ENCODE measurements around the gene CACNA1E.

The CACNA1E gene

DNA sequence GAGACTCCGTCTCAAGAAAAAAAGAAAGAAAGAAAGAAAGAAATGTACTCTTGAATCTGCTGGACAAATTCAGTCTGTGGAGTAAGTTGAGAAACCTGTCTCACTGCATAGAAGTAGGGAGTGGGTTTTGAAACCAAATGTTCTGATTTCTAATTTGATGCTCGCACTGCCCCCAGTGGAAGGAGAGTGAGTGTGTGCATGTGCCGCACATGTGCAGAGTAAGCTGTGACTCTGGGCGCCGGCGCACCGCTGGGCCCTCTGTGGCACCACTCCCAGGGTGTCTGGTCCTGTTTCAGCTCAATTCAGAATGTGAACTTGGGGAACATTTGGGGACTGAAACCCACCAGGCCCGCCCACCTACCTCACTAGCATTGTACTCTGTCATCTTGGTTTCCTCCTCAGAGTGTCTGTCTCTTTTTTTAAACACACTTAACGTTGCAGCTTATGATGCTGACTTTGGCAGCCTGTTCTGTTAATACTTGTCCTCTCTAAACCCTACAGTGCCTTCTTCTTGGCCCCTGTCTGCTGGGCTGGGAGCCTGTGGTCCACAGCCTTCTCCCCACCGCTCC lies 104.6 kb downstream of the CACNA1E start:
- no peak for DNase-seq (ENCODE audit: low read depth)

DNA sequence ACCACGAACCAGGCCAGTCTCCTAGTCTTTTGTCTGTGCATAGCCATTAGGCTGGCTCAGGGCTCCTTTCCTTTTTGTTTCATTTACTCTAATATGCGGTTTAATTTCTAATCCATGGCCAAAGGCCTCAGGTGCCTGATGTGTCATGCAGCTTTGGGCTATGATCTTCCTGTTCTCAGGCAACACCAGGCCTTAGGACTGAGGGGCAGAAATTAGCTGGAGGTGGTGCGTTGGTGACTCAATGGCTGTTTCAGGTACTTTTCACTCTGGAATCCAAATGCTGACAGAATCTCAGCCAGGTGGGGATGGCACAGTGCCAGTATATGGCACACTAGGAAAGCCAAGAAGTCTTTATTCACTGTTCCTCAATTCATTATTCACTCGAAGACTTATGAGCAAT lies 105.3 kb downstream of the CACNA1E start:
- DNase-seq (ENCODE audit: low read depth), result no peak

DNA sequence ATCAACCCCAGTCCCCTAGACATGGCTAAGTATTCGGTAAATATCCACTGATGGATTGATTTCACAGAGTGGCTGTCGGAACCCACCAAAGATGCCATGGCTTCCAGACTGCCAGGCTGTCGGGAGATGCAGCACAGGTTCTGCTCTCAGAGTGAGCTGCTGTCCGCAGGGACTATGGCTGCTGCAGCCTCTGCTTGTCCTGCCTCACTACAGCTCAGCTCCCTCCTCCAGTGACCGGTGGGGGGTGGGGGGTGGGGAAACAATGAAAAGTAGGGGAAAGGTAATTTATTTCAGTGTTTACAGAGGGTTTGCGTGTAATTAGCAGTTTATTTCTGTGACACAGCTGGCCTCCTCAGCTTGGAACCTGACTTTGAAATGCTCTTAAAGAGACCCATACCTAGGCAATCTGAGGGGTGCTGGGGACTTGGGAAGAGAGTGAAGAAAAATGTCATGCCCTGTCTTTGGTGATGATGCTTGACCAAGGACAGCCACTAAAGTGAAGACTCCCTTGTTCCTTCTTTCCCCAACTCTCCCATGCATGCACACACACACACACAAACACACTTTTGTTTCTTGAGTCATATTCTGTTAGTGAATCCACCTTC lies 109.0 kb downstream of the CACNA1E start:
- no peak for DNase-seq (ENCODE audit: low read depth)

DNA sequence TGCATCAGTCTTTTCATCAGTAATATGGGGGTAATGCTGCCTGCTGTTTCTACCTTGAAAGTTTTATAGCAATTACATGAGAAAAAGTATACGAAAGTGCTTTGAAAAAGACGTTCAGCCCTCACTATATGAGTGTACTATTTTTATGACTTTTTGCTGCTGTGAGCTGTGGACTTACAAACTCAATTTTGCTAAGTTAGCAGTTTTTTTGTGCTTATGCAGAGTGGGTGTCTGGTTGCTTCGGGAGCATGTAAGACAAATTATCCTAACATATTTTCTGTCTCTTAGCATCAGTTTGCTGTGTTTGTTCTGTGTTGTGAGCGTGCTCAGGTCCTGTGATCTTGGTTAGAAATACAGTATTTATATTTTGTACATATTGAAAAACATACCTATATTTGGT lies 109.7 kb downstream of the CACNA1E start:
- no peak for DNase-seq (ENCODE audit: low read depth)

DNA sequence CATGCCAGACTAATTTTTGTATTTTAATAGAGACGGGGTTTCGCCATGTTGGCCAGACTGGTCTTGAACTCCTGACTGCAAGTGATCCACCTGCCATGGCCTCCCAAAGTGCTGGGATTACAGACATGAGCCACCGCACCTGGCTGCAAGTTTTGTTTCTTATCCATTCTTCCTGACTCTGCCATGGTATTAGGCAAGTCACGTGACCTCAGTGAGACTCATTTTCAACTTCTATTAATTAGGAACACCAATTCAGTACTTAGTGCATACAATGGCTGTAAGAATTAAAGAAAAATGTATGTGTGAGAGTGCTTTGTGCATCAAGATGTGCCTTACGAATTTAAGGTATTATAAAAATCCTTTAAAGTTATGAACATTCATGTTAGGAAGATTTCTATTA lies 111.2 kb downstream of the CACNA1E start:
- DNase-seq (ENCODE audit: low read depth), result no peak

DNA sequence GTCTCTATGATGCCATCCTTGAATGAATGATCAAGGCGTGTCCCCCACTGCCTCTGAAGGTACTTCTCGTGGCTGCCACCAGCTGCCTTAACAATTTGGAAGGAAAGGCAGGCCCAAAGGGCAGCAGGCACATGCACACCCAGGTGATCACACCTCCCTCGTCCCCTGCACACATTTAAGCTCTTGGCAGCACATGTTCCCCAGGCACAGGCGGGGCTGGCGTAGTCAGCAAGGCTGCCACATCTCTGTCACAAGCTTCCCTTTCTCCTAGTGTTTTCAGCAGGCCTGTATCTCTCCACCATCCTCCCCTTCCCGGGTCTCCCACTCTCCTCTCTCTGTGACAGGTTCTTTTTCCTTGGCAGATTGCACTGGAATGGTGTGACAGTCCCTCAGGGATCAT lies 111.9 kb downstream of the CACNA1E start:
- DNase-seq (ENCODE audit: low read depth), result no peak

DNA sequence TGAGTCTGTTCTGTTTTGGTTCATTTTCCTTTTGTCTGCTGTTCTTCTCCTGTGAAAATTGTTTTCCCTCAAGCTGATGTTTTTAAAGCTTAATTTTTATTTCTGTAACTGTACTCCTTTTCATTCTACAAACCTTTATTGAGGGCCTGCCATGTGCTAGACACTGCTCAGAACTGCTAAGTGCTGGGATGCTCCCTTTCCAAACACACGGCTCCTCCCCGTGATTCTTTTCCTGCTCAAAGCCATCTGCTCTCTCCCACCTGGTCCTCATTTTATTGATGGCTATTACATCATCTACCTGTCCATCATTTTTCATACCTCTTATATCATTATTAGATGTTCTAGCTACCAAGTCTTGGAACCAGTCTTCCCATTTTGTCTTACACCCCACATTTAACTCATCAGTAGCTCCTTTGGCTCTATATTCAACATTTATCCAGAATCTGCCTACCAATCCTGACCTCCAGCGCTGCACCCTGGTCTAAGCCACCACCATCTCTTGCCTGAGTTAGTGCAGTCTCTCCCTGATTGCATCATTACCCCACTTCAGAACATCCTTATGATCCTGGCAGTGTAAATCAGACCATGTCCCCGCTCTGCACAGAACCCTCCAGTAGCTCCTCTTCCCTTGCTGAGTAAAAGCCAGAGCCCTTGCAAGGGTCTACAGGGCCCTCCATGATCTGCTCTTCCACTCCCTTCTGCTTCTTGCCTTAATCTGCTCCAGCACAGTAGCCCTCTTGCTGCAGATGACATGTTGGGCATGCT lies 118.1 kb downstream of the CACNA1E start:
- DNase-seq (ENCODE audit: low read depth), result no peak

DNA sequence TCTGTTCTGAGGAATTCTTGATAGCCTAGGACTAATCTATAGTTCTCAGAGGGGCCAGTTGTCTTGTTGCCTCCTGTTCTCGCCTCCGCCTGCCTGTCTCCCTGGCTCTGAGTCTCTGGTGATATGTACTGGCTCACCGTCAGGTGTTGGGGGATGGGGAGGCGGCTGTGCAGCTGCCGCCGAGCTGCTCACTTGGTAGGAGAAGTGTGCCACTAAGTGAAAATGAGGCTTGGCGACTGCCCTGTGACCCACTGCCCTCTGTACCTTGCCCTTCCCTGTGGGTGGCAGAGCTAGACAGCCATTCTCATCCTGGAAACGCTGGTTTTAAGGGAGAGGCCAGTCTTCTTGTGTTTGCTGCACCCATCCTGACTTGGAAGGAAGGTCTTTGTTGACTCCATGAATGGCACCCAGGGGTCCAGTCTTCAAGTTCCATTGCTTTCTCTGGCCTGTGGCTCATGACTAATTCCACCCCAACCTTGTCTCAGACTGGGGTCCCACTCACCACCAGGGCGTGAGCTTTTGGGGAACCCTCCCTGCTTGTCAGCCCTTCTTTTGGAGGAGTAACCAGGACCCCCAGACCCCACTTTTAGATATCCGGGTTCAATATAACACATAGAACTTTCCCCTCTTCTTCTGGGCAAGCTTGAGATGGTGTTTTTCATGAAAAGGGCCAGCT lies 120.6 kb downstream of the CACNA1E start:
- DNase-seq (ENCODE audit: low read depth), result no peak

DNA sequence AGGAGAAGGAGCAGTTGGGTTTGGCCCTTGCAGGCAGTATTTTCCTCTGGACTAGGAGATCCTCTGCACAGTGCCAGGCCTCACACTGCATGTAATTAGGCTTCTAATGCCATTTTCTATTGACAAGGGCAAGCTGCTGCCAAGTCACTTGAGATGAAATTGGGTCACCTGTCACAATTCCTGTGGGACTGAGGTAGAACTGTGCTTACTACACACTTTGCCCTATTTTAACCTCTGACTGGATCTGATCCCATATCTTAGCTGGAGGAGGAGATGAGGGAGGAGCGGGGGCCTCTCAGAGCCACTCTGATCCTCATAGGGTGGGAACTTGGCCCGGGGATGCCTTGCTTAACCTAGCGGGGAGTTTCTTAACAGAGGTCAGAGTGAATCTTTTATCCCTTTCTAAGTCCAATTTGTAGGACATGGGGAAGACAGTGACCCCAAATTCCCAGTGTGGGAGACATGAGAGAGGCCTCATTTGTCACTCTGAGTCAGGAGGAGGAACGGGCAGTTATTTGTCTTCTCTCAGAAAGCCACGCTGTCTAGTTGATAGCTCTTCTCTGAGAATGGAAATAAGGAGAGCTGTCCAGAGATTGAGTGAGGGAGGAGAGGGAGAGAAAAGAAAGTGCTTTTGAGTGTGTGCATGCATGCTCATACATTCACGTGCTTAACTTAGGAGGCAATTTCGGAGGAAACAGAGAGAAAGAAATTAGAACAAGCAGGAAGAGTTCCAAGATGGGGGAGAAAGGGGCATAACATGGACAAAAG lies 121.3 kb downstream of the CACNA1E start:
- no peak for DNase-seq (ENCODE audit: low read depth)

DNA sequence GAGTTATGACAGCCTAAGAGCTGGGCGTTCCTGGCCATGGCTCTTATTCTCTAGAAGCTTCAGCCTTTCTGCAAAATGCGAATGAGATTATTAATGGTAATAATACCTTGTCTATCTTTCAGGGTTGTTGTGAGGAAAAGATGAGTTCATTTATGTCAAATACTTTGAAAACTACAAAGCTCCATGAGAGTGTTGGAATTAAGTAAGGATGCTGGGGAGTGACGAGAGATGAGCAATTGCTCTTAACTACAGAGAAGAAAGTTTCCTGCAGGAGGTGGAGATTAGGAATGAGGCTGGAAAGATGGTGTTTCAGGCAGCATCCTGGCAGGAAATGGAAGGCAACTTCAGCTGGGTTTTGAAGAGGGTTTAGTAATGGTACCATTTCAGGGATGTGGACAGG lies 124.2 kb downstream of the CACNA1E start:
- no peak for DNase-seq (ENCODE audit: low read depth)

DNA sequence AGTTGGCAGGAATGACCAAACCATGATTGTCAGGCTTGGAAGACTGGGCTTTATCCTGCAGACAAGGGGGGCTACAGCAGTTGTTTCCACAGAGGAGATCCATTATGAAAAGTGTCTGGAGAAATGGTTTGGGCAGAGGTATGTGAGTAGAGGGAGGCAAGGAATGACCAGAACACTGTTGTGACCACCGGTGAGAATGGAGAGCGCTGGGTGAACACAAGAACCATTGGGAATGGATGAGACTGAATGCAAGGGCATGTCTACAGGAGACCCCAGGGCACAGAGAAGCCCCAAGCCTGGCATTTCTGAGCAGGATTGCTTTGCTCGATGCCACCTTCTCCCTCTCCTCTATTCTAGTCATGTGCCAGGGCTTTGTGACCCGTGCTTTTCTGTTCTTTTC lies 125.1 kb downstream of the CACNA1E start:
- DNase-seq (ENCODE audit: low read depth), result no peak

DNA sequence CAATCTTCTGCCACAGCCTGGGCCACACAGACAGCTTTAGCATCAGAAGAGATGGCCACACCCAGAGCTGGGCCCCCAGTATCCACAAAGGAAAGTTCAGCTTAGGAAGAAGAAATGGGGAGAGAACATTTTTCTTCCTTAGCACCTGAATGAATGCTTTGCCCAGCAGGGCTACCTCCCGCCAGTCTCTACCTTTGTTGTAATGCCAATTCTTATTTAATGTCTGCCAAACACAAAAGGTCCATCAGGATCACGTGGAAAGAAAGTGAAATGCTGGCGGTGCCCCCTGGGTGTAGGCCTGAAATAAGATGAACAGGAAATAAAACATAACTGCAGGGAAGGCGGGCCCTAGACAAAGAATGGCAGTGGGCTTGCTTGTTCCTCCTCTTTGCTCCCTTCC lies 125.6 kb downstream of the CACNA1E start:
- DNase-seq (ENCODE audit: low read depth), result no peak

DNA sequence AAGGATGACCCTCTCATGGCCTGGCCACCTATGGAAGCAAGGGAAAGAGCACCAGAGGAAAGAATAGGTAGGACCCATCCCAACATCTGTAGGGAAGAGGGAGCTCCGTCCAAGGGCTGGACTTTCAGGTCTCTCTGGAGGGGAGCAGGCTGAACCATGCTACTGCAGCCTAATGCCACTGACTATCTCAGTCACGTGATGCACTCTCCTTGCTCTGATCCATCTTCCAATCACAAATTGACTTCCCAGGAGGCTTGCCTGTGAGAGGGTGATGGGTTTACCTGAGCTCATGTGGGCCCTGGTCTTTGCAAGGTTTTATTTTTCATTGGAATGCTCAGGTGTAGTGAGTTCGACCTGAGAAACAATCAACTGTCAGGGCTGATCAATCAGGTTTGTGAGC lies 128.8 kb downstream of the CACNA1E start:
- DNase-seq (ENCODE audit: low read depth), result no peak

DNA sequence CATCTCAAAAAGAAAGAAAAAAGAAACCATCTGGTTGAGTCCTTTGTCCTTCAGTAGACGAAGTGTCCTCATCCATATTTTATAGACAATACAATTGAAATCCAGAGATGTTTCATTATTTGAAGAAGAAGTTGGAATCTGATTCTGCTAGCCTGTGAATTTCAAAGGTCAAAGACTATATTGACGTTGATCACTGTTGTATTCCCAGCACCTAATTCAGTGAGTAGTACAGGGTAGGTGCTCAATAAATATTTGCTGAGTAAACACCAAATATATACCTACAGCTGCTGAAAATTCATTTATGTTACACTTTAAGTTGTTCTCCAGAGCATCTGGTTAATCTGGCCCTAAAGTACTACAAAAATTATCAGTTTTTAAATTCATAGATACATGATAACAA lies 135.2 kb downstream of the CACNA1E start:
- no peak for DNase-seq (ENCODE audit: low read depth)

DNA sequence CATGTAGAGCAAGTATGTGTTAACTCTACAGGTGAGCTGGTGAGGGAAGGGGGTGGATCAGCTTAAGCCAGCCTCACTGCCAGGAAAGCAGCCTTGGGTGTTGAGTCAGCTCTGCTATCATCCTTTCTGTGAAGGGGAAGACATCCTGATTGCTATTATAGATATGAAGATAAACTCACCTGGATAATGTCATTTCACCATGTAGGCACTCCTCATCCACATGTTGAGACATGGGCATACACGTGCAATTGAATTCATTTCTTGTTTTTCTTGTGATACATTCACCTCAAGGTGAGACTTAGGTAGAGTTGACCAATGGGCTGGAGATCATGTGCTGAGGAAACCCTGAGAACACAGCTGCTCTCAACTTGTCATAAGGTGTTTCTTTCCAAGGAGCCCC lies 136.9 kb downstream of the CACNA1E start:
- no peak for DNase-seq (ENCODE audit: low read depth)

DNA sequence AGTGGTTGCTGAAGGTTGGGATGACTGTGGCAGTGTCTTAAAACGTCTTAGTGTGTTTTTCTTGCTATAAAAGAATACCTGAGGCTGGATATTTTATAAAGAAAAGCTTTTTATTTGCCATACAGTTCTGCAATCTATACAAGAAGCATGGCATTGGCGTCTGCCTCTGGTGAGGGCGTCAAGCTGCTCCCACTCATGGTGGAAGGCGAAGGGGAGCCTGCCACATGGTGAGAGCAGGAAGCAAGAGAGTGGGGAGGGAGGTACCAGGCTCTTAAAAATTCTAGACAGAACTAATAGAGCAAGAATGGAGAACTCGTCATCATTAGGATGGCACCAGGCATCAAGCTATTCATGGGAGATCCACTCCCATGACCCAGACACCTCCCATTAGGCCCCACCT lies 140.5 kb downstream of the CACNA1E start:
- no peak for DNase-seq (ENCODE audit: low read depth)

DNA sequence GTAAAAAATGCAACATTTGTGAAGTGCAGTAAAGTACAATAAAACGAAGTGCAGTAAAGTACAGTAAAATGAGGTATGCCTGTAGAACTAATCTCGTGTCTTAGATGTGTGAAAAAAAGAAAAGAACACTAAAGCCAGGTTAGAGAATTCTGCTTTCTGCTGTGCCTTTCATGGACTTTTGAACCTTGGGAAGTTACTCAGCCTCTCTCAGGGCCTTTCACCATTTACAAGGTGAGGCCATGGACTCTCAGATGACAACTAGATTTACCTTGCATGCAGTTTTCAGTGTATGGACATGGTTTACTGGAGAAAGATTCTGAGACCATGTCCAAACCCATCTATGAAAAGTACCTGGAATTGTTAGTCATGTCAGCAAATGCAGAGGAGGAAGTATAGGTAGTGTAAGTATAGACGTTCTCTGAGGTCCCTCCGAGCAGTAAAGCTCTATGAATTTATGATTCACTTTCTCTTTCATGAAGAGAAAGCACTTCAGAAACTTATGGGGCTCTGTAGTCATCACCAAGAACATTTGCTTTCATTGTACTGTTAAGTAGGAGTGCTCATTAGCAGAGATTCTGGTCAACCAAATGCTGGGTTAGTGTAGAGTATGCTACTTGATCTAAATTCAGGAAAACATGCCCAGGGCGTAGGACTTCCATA lies 143.1 kb downstream of the CACNA1E start:
- no peak for DNase-seq (ENCODE audit: low read depth)

DNA sequence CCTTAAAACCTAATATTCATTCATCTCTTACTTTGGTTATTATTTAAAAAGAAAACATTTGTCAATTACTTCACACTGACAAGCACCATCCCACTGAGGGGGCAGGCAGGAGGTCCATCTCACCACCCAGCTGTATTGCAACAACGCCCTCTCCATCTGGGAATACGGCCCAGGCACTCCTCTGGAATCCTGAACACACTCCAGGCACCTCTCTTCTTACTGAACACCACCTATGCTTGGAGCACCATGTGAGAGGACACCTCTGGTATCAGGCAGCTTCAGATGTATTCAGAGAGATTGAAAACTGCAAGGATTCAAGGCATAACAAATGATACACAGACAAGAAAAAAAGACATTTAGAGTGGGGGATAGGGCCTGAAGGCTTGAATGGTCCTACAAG lies 147.1 kb downstream of the CACNA1E start:
- DNase-seq (ENCODE audit: low read depth), result no peak

DNA sequence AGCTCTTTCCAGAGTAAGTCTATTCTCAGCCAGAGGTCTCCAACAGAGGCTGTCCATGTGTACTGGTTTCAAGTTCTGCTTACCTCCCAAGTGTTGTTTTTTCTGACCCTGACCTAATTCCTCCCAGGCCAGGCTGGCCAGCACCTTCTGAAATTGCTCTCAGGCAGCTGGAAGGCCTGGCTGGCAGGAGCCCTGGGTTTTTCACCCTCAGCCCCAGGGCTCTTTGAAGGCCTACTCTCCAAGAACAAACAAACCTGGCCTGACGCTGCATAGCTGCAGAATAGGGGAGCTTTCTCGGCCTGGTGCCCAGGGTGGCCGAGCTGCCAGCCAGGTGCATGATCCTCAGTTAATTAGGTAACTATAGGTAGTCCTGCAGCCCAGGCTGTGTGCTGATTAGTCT lies 147.5 kb downstream of the CACNA1E start:
- no peak for DNase-seq (ENCODE audit: low read depth)

DNA sequence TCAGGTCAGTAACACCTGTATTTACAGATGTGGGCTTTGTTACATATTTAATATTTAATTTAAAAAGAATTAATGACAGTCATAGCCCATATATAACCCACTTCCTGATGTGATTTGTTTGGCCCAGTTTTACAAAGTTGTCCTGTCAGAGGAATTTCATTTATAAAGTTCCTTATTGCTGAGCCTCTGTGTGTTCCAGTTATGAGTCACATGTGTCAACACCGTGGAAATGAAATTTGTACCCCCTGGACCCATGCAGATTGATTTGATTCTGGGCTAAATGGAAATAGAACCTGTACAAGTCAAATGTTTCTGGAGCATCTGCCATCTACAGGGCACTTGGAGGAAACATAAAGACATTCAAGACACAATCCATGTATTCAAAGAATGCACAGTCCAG lies 149.2 kb downstream of the CACNA1E start:
- no peak for DNase-seq (ENCODE audit: low read depth)

DNA sequence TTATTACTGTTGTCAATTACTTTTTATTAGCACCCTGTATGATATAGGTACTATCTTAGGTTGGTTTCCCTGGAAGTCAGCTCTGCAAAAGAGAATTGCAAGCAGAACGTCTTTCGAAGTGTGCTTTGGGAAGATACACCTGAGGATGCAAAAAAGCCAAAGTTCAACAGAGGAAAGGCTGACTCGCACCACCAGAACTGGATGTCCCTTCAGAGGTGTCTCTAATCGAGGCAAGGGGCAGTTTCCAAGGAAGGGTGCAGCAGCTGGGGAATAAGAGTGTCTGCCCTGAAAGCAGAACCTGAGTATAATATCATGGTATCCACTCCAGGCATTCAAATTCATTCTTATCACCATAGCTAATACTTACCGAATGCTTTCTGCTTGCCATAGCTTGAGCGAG lies 149.6 kb downstream of the CACNA1E start:
- DNase-seq (ENCODE audit: low read depth), result no peak

DNA sequence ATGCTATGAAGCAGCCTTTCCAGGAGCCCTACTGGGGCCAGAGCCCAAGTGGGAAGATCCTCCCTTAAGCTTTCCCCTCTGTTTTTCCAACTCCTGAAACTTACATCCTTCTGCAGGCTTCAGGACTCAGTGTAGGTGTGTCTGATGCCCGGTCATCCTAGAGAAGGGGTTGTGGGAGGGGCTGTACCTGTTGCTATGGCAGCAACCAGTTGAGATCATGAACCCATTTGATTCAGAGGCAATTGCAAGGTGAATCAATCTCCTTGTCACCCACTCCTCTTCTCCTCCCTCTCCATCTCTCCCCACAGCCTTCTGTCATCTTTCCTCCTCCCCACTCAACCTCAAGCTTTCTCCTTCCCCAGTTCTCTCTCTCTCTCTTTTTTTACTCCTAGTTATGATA lies 151.8 kb downstream of the CACNA1E start:
- DNase-seq (ENCODE audit: low read depth), result no peak
